ENCODE results near the gene JUN.

JUN gene

DNA sequence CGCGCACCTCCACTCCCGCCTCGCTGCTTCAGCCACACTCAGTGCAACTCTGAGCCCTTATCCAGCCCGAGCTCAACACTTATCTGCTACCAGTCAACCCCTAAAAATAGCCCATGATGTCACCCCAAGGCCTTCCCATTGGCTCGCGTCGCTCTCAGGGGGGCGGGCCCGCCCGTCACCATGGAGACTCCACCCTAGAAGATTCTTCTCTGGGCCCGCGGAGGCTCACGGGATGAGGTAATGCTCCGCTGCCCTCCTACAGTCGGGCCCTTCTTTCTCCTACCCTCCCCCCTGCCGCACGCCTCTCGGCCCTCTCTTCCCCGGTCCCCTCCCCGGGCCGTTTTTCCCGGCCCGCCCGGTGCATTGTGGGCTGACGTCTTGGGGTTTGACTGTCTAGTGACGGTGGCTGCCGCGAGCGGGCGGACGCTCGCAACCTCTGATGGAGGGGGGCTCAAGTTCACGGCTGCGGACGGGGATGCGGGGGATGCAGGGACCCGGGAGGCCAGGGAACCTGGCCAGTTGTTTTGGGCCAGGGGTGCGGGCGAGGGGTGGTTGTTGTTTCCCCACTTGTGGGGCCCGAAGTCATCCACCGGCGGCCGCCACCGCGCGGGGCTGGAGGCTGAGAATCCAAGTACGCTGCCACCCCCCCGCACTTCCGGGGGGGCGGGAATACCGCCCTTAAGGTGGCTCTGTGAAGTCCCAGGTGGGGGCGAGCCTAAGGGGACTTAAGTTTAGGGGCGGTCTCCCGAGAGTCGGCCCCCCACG, at the start of gene JUN:
TSS of gene JUN (minus strand) at position 55 of the 765 bp plus-strand sequence. CDS start 977 bp downstream, outside the sequence.
- DNase-seq (ENCODE audit: low read depth in 2 of 2): peak; percentile 92 to 97

DNA sequence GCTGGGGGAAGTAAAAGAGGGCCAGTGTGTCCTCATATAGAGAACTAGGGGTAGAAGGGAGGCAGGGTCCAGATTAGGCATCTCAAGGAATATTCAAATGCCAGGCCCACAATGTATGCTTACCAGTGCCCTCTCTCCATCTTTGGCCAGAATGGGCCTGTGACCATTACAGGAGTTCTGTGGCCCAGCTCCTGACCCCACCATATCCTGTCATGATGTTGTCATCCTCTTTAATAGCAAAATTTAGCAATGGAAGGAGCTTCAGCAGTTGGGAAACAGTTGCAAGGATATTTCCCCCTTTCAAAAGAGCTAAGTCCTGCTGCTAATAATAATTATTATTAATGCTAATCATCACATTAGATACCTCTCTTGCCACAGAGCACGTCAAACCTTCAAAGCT, 49.3 kb upstream of the JUN start:
- DNase-seq (ENCODE audit: low read depth in 2 of 2): no peak

DNA sequence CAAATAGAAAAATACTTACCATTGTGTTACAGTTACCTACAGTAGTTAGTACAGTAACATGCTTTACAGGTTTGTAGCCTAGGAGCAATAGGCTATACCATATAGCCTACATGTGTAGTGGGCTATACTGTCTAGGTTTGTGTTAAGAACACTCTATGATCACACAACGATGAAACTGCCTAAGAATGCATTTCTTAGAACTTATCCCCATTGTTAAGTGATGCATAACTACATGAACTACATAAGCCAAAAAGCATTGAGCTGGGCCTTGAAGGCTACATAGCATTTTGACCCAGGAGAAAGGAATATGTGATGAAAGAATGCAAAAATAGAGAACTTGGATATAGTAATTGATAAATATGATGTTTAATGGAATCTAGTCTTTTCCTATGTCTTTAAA, 46.4 kb upstream of the JUN start:
- no peak for DNase-seq (ENCODE audit: low read depth in 2 of 2)

GRCh38 chr1:58829866-58830265, 46.0 kb upstream of the JUN start:
- DNase-seq (ENCODE audit: low read depth in 2 of 2): no peak

GRCh38 chr1:58827298-58827697, 43.5 kb upstream of the JUN start:
- no peak for DNase-seq (ENCODE audit: low read depth in 2 of 2)

- DNase-seq (ENCODE audit: low read depth in 2 of 2): no peak
Observed at GRCh38 chr1:58824753-58825389, 41.0 kb upstream of the JUN start.

GRCh38 chr1:58823481-58824010, 39.7 kb upstream of the JUN start:
- no peak for DNase-seq (ENCODE audit: low read depth in 2 of 2)

- DNase-seq (ENCODE audit: low read depth in 2 of 2): no peak
Observed at GRCh38 chr1:58821309-58821708, 37.5 kb upstream of the JUN start.

- DNase-seq (ENCODE audit: low read depth in 2 of 2): no peak
Observed at GRCh38 chr1:58818976-58819375, 35.1 kb upstream of the JUN start.

GRCh38 chr1:58818075-58818474, 34.2 kb upstream of the JUN start:
- DNase-seq (ENCODE audit: low read depth in 2 of 2): no peak

- no peak for DNase-seq (ENCODE audit: low read depth in 2 of 2)
Observed at GRCh38 chr1:58816747-58817221, 32.9 kb upstream of the JUN start.

GRCh38 chr1:58816072-58816746, 32.4 kb upstream of the JUN start:
- DNase-seq (ENCODE audit: low read depth in 2 of 2): peak; percentile 65 to 82

- DNase-seq (ENCODE audit: low read depth in 2 of 2): no peak
Observed at GRCh38 chr1:58815686-58816071, 31.8 kb upstream of the JUN start.

DNA sequence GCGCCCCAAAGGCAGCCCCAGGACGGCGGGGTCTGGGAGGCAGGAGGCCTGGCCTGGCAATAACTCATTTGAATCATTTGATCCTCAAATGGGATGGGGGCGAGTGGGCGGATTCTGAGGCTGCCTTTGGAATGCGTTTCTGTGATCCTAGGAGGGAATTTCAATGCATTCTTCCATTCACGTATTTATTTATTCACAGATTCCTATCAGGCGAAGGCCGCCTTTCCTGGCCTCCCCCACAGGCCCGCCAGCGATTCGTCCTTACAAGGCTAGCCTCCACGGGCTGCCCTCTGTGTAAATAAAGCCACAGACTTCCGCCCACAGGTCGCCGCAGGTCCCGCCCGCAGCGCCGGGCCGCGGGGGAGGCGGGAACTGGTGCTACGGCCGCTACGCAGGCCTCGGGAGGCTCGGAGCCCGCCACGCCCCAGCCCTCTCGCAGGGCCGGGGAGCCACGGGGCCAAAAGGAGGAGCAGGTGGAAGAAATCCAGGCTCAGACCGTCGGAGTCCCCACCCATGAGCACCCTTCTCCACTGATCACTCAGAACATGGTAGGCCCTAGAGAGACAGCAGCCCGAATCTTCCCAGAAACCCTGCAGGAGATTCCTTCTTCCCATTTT, 31.3 kb upstream of the JUN start:
- peak; percentile 30 to 47 for DNase-seq (ENCODE audit: low read depth in 2 of 2)

- no peak for DNase-seq (ENCODE audit: low read depth in 2 of 2)
Observed at GRCh38 chr1:58814251-58815068, 30.6 kb upstream of the JUN start.

- DNase-seq (ENCODE audit: low read depth in 2 of 2): no peak
Observed at GRCh38 chr1:58813801-58814200, 30.0 kb upstream of the JUN start.

DNA sequence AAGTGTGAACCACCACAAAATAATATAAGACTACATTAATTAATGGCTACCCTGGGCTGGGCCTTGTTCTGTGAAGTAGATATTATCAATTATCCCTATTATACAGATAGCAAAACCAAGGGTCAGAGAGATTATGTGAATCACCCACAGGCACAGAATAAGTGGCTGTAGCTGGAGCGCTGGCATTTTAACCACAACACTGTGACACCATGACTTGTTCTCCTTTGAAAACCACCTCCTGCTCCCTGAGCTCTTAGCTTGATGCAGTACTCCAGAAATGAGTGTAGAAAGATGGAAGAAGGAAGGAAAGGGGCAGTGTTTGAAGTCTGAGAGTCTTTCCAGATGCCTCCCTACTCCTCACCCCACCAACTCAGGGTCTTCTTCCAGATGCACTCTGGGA, 29.5 kb upstream of the JUN start:
- DNase-seq (ENCODE audit: low read depth in 2 of 2): no peak

DNA sequence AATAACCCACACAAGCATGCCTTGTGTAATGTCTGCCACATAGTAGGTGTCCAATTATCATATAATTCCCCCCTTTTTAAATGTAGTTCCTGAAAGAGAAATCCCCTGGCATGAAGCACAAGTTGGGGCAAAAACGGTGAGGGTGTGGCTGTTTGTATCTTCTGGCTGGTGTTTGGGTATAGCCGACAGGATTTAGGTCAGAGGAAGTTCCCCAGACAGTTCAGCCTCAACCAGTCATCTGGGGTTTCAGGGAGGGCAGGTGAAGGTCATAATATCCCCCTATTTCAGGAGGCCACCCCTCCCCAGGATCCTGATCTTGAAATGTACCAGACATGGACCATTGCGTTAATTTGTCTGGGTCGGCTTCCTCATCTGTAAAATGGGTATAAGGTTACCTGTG, 29.1 kb upstream of the JUN start:
- DNase-seq (ENCODE audit: low read depth in 2 of 2): no peak

- no peak for DNase-seq (ENCODE audit: low read depth in 2 of 2)
Observed at GRCh38 chr1:58812468-58812867, 28.6 kb upstream of the JUN start.

DNA sequence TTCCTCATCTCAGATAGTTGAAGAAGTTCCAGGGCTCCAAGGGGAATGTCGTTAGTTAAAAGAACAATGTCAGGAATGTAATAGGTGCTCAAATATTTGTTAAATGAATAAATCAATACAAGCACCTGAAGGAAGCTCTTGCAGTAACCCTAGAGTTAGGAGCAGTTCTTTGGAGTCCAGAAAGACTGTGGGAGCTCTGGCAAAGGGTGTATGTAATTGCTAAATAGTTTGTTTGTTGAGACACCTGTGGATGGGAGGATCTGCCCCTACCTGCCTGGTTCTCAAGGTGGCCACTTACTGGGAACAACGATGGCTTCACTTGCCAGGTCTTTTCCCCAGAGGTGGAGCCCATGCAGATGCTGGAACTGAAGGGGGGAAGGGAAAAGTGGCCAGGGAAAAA, 27.5 kb upstream of the JUN start:
- DNase-seq (ENCODE audit: low read depth in 2 of 2): no peak

GRCh38 chr1:58809325-58810010, 25.6 kb upstream of the JUN start:
- no peak for DNase-seq (ENCODE audit: low read depth in 2 of 2)

Measured in stimulated activated CD4-positive, alpha-beta T cell treated with anti-CD3 and anti-CD28 coated beads, Interleukin-4, amount 100 ng/mL, for 48 hours (primary cell).